ENCODE results near the gene USP20. TPM values are rescaled to one million over a fixed set of nuclear protein-coding genes. Genes with fewer than 3 reads are reported as not detected.
"Not testable (repeated sequence)": the region's sequence is repeated elsewhere in the genome, so short reads cannot be mapped to it uniquely, and the experiment has no call there.

USP20 gene
- 7.2 and 8.0 TPM in 2 replicates for total RNA-seq (2014; rRNA removed; shearing (Covaris generic))
- 23.1 and 33.0 TPM in 2 replicates for polyA plus RNA-seq (2014; cell fraction: nucleus; rRNA removed)

- peak; percentile 96 for DNase-seq (ENCODE audit: extremely low read depth, low read depth)
Measured at GRCh38 chr9:129835128-129835859, at the start of gene USP20, which contains the start of gene C9orf78. USP20 (plus strand) TSS chr9:129835458; CDS start chr9:129852556, 17,098 bp downstream. C9orf78 (minus strand) TSS chr9:129835275; CDS start chr9:129835221, 54 bp downstream.

GRCh38 chr9:129785866-129786265, 49.4 kb upstream of the USP20 start:
- no peak for DNase-seq (ENCODE audit: extremely low read depth, low read depth)

GRCh38 chr9:129786481-129786880, 48.8 kb upstream of the USP20 start:
- no peak for DNase-seq (ENCODE audit: extremely low read depth, low read depth)

- DNase-seq (ENCODE audit: extremely low read depth, low read depth), result no peak
Measured at GRCh38 chr9:129794549-129794948, 40.7 kb upstream of the USP20 start.

GRCh38 chr9:129796029-129796428, 39.2 kb upstream of the USP20 start:
- DNase-seq (ENCODE audit: extremely low read depth, low read depth), result not testable (repeated sequence)

GRCh38 chr9:129798973-129799372, 36.3 kb upstream of the USP20 start:
- no peak for DNase-seq (ENCODE audit: extremely low read depth, low read depth)

- DNase-seq (ENCODE audit: extremely low read depth, low read depth), result no peak
Measured at GRCh38 chr9:129801504-129801903, 33.8 kb upstream of the USP20 start.

GRCh38 chr9:129802833-129803675, 32.2 kb upstream of the USP20 start, which contains the start of gene TOR1B:
TOR1B (plus strand) TSS chr9:129803184; CDS start chr9:129803213, 29 bp downstream.
- DNase-seq (ENCODE audit: extremely low read depth, low read depth), result peak; percentile 88

- DNase-seq (ENCODE audit: extremely low read depth, low read depth), result no peak
Measured at GRCh38 chr9:129803676-129804060, 31.6 kb upstream of the USP20 start.

GRCh38 chr9:129806061-129806460, 29.2 kb upstream of the USP20 start:
- DNase-seq (ENCODE audit: extremely low read depth, low read depth), result no peak

GRCh38 chr9:129809346-129809745, 25.9 kb upstream of the USP20 start:
- no peak for DNase-seq (ENCODE audit: extremely low read depth, low read depth)

- DNase-seq (ENCODE audit: extremely low read depth, low read depth), result no peak
Measured at GRCh38 chr9:129810116-129810515, 25.1 kb upstream of the USP20 start.

- no peak for DNase-seq (ENCODE audit: extremely low read depth, low read depth)
Measured at GRCh38 chr9:129810788-129811187, 24.5 kb upstream of the USP20 start.

GRCh38 chr9:129811967-129812363, 23.3 kb upstream of the USP20 start:
- no peak for DNase-seq (ENCODE audit: extremely low read depth, low read depth)

GRCh38 chr9:129812385-129812784, 22.9 kb upstream of the USP20 start:
- no peak for DNase-seq (ENCODE audit: extremely low read depth, low read depth)

- DNase-seq (ENCODE audit: extremely low read depth, low read depth), result no peak
Measured at GRCh38 chr9:129813661-129814060, 21.6 kb upstream of the USP20 start.

- no peak for DNase-seq (ENCODE audit: extremely low read depth, low read depth)
Measured at GRCh38 chr9:129814432-129815223, 20.6 kb upstream of the USP20 start.

- no peak for DNase-seq (ENCODE audit: extremely low read depth, low read depth)
Measured at GRCh38 chr9:129815278-129815677, 20.0 kb upstream of the USP20 start.

- no peak for DNase-seq (ENCODE audit: extremely low read depth, low read depth)
Measured at GRCh38 chr9:129816501-129817435, 18.5 kb upstream of the USP20 start.
